ENCODE data around the gene SLC12A8. TPM values are rescaled to one million over a fixed set of nuclear protein-coding genes. Genes with fewer than 3 reads are reported as not detected.

Gene SLC12A8
- total and polyA plus RNA-seq, 9 of the 15 experiments (the other 6 are each of a cell fraction or from before 2014, with no cell fraction given), result 0.04 to 0.33 (median 0.09) TPM; not detected in 4

- TF ChIP-seq, protein P1, sequence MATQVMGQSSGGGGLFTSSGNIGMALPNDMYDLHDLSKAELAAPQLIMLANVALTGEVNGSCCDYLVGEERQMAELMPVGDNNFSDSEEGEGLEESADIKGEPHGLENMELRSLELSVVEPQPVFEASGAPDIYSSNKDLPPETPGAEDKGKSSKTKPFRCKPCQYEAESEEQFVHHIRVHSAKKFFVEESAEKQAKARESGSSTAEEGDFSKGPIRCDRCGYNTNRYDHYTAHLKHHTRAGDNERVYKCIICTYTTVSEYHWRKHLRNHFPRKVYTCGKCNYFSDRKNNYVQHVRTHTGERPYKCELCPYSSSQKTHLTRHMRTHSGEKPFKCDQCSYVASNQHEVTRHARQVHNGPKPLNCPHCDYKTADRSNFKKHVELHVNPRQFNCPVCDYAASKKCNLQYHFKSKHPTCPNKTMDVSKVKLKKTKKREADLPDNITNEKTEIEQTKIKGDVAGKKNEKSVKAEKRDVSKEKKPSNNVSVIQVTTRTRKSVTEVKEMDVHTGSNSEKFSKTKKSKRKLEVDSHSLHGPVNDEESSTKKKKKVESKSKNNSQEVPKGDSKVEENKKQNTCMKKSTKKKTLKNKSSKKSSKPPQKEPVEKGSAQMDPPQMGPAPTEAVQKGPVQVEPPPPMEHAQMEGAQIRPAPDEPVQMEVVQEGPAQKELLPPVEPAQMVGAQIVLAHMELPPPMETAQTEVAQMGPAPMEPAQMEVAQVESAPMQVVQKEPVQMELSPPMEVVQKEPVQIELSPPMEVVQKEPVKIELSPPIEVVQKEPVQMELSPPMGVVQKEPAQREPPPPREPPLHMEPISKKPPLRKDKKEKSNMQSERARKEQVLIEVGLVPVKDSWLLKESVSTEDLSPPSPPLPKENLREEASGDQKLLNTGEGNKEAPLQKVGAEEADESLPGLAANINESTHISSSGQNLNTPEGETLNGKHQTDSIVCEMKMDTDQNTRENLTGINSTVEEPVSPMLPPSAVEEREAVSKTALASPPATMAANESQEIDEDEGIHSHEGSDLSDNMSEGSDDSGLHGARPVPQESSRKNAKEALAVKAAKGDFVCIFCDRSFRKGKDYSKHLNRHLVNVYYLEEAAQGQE (IDR thresholded peaks at IDR 0.05; ENCODE audit: borderline replicate concordance), result 0 out of 2 replicates have a peak, but pooled peaks have one; percentile 7
- TF ChIP-seq, protein P1 (CRISPR knock-in tag; IDR thresholded peaks at IDR 0.05; ENCODE audit: low read depth), result no peak
- no peak for TF ChIP-seq SMARCA4 (IDR thresholded peaks at IDR 0.05)
- TF ChIP-seq ZNF75A (CRISPR knock-in tag; IDR thresholded peaks at IDR 0.05), result no peak
- TF ChIP-seq, protein P2, sequence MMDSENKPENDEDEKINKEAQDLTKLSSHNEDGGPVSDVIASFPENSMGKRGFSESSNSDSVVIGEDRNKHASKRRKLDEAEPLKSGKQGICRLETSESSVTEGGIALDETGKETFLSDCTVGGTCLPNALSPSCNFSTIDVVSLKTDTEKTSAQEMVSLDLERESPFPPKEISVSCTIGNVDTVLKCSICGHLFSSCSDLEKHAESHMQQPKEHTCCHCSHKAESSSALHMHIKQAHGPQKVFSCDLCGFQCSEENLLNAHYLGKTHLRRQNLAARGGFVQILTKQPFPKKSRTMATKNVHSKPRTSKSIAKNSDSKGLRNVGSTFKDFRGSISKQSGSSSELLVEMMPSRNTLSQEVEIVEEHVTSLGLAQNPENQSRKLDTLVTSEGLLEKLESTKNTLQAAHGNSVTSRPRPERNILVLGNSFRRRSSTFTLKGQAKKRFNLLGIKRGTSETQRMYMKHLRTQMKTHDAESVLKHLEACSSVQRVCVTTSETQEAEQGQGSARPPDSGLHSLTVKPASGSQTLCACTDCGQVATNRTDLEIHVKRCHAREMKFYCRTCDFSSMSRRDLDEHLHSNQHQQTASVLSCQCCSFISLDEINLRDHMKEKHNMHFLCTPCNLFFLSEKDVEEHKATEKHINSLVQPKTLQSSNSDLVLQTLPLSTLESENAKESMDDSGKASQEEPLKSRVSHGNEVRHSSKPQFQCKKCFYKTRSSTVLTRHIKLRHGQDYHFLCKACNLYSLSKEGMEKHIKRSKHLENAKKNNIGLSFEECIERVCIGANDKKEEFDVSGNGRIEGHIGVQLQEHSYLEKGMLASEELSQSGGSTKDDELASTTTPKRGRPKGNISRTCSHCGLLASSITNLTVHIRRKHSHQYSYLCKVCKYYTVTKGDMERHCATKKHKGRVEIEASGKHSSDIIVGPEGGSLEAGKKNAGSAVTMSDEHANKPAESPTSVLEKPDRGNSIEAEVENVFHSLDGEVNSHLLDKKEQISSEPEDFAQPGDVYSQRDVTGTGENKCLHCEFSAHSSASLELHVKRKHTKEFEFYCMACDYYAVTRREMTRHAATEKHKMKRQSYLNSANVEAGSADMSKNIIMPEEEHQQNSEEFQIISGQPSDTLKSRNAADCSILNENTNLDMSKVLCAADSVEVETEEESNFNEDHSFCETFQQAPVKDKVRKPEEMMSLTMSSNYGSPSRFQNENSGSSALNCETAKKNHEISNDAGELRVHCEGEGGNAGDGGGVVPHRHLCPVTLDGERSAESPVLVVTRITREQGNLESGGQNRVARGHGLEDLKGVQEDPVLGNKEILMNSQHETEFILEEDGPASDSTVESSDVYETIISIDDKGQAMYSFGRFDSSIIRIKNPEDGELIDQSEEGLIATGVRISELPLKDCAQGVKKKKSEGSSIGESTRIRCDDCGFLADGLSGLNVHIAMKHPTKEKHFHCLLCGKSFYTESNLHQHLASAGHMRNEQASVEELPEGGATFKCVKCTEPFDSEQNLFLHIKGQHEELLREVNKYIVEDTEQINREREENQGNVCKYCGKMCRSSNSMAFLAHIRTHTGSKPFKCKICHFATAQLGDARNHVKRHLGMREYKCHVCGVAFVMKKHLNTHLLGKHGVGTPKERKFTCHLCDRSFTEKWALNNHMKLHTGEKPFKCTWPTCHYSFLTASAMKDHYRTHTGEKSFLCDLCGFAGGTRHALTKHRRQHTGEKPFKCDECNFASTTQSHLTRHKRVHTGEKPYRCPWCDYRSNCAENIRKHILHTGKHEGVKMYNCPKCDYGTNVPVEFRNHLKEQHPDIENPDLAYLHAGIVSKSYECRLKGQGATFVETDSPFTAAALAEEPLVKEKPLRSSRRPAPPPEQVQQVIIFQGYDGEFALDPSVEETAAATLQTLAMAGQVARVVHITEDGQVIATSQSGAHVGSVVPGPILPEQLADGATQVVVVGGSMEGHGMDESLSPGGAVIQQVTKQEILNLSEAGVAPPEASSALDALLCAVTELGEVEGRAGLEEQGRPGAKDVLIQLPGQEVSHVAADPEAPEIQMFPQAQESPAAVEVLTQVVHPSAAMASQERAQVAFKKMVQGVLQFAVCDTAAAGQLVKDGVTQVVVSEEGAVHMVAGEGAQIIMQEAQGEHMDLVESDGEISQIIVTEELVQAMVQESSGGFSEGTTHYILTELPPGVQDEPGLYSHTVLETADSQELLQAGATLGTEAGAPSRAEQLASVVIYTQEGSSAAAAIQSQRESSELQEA (IDR thresholded peaks at IDR 0.05; ENCODE audit: low read depth), result peak; percentile 55; the same call in 1 of the 2 replicates
- TF ChIP-seq, protein P3, sequence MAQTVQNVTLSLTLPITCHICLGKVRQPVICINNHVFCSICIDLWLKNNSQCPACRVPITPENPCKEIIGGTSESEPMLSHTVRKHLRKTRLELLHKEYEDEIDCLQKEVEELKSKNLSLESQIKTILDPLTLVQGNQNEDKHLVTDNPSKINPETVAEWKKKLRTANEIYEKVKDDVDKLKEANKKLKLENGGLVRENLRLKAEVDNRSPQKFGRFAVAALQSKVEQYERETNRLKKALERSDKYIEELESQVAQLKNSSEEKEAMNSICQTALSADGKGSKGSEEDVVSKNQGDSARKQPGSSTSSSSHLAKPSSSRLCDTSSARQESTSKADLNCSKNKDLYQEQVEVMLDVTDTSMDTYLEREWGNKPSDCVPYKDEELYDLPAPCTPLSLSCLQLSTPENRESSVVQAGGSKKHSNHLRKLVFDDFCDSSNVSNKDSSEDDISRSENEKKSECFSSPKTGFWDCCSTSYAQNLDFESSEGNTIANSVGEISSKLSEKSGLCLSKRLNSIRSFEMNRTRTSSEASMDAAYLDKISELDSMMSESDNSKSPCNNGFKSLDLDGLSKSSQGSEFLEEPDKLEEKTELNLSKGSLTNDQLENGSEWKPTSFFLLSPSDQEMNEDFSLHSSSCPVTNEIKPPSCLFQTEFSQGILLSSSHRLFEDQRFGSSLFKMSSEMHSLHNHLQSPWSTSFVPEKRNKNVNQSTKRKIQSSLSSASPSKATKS (CRISPR knock-in tag; IDR thresholded peaks at IDR 0.05), result no peak
- TF ChIP-seq, protein P4, sequence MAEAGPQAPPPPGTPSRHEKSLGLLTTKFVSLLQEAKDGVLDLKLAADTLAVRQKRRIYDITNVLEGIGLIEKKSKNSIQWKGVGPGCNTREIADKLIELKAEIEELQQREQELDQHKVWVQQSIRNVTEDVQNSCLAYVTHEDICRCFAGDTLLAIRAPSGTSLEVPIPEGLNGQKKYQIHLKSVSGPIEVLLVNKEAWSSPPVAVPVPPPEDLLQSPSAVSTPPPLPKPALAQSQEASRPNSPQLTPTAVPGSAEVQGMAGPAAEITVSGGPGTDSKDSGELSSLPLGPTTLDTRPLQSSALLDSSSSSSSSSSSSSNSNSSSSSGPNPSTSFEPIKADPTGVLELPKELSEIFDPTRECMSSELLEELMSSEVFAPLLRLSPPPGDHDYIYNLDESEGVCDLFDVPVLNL (CRISPR knock-in tag; IDR thresholded peaks at IDR 0.05; ENCODE audit: low read depth), result no peak
Observed at GRCh38 chr3:125165948-125166553, 46.5 kb downstream of the SLC12A8 start (continued).
